Nephron (organoid): ENCODE measurements around the gene NCDN.
A peak's percentile ranks its signal among the peaks of the same experiment; 100 is the strongest.

Source experiments
- H3K27ac Mint-ChIP-seq, 3 experiments: 2 replicates each; pipeline ENCODE4 v1.8.0; 2020; ENCODE audit warnings: mixed read lengths in 3 of 3, mild to moderate bottlenecking in 2 of 3, moderate library complexity in 1 of 3
- H3K27me3 Mint-ChIP-seq: 2 replicates; pipeline ENCODE4 v1.8.0; 2021; ENCODE audit warnings: low read depth, mild to moderate bottlenecking, moderate library complexity, mixed read lengths
- H3K36me3 Mint-ChIP-seq: 2 replicates; pipeline ENCODE4 v1.8.0; 2020; ENCODE audit warnings: low read depth, mixed read lengths
- H3K4me1 Mint-ChIP-seq: 2 replicates; pipeline ENCODE4 v1.8.0; 2020; ENCODE audit warnings: mixed read lengths
- H3K4me3 Mint-ChIP-seq, 3 experiments: 2 replicates each; pipeline ENCODE4 v1.8.0; 2020; ENCODE audit warnings: mild to moderate bottlenecking in 3 of 3, mixed read lengths in 3 of 3, moderate library complexity in 2 of 3
- H3K9me3 Mint-ChIP-seq: 2 replicates; pipeline ENCODE4 v1.8.0; 2020; ENCODE audit warnings: mixed read lengths
- CTCF ChIP-seq, 3 experiments: fragments of 200-600 bp; sonication (generic); IDR thresholded peaks; one replicate each; pipeline ENCODE4 v1.5.0; 2021; ENCODE audit warnings: antibody characterized with exemption in 3 of 3; ENCODE audit not compliant: unreplicated experiment in 3 of 3

NCDN gene

GRCh38 chr1:35557611-35558373 is at the start of gene NCDN:
Gene NCDN (plus strand): TSS chr1:35557799. CDS start chr1:35558191, 392 bp downstream.
- no peaks in the 10 kb centered on the region for H3K9me3 Mint-ChIP-seq
- peak within 1 kb of the TSS; percentile 98 to 100 (median 99) for H3K4me3 Mint-ChIP-seq
- no peak for TF ChIP-seq CTCF (IDR thresholded peaks at IDR 0.05; ENCODE audit: unreplicated experiment in 3 of 3)
- peak within 1 kb of the TSS; percentile 92 to 99 (median 95) for H3K27ac Mint-ChIP-seq
- peaks cover 48% of the 10 kb centered on the region for H3K4me1 Mint-ChIP-seq
- H3K36me3 Mint-ChIP-seq: peaks cover 17% of the 10 kb centered on the region
- no peaks in the 10 kb centered on the region for H3K27me3 Mint-ChIP-seq

GRCh38 chr1:35507947-35508346 is 49.7 kb upstream of the NCDN start:
- no peaks in the 10 kb centered on the region for H3K9me3 Mint-ChIP-seq
- H3K36me3 Mint-ChIP-seq: peaks cover 31% of the 10 kb centered on the region
- H3K4me1 Mint-ChIP-seq: no peaks in the 10 kb centered on the region
- H3K4me3 Mint-ChIP-seq: no peak overlapping the region
- no peak for TF ChIP-seq CTCF (IDR thresholded peaks at IDR 0.05; ENCODE audit: unreplicated experiment in 3 of 3)
- H3K27ac Mint-ChIP-seq: no peak overlapping the region
- H3K27me3 Mint-ChIP-seq: no peaks in the 10 kb centered on the region

GRCh38 chr1:35509558-35509957 is 48.0 kb upstream of the NCDN start:
- H3K27ac Mint-ChIP-seq: no peak overlapping the region

GRCh38 chr1:35511305-35511704 is 46.3 kb upstream of the NCDN start:
- Mint-ChIP-seq H3K9me3 (peaks cover 23% of the 10 kb centered on the region), H3K36me3 (peaks cover 37% of the 10 kb centered on the region), H3K27me3 (no peaks in the 10 kb centered on the region), H3K4me1 (no peaks in the 10 kb centered on the region), H3K27ac (no peak overlapping the region), H3K4me3 (no peak overlapping the region)
- no peak for TF ChIP-seq CTCF (IDR thresholded peaks at IDR 0.05; ENCODE audit: unreplicated experiment in 3 of 3)

More at GRCh38 chr1:35509558-35509957, 48.0 kb upstream of the NCDN start:
- Mint-ChIP-seq H3K4me3 (no peak overlapping the region), H3K4me1 (no peaks in the 10 kb centered on the region), H3K27me3 (no peaks in the 10 kb centered on the region), H3K9me3 (peaks cover 7% of the 10 kb centered on the region), H3K36me3 (peaks cover 38% of the 10 kb centered on the region)
- TF ChIP-seq CTCF (IDR thresholded peaks at IDR 0.05; ENCODE audit: unreplicated experiment in 3 of 3): no peak

GRCh38 chr1:35518183-35518582 is 39.4 kb upstream of the NCDN start:
- Mint-ChIP-seq H3K36me3 (peaks cover 66% of the 10 kb centered on the region), H3K9me3 (peaks cover 50% of the 10 kb centered on the region), H3K27me3 (no peaks in the 10 kb centered on the region), H3K27ac (no peak overlapping the region), H3K4me1 (no peaks in the 10 kb centered on the region), H3K4me3 (no peak overlapping the region)
- TF ChIP-seq CTCF (IDR thresholded peaks at IDR 0.05; ENCODE audit: unreplicated experiment in 3 of 3): no peak

- peaks cover 46% of the 10 kb centered on the region for H3K9me3 Mint-ChIP-seq
- no peaks in the 10 kb centered on the region for H3K4me1 Mint-ChIP-seq
- no peak overlapping the region for H3K4me3 Mint-ChIP-seq
- no peaks in the 10 kb centered on the region for H3K27me3 Mint-ChIP-seq
- TF ChIP-seq CTCF (IDR thresholded peaks at IDR 0.05; ENCODE audit: unreplicated experiment in 3 of 3): no peak
- H3K27ac Mint-ChIP-seq: no peak overlapping the region
- peaks cover 67% of the 10 kb centered on the region for H3K36me3 Mint-ChIP-seq
Observed at GRCh38 chr1:35519432-35519831, 38.2 kb upstream of the NCDN start.
